ENCODE measurements around the gene IL18BP.
A peak's percentile ranks its signal among the peaks of the same experiment; 100 is the strongest.

IL18BP gene

DNA sequence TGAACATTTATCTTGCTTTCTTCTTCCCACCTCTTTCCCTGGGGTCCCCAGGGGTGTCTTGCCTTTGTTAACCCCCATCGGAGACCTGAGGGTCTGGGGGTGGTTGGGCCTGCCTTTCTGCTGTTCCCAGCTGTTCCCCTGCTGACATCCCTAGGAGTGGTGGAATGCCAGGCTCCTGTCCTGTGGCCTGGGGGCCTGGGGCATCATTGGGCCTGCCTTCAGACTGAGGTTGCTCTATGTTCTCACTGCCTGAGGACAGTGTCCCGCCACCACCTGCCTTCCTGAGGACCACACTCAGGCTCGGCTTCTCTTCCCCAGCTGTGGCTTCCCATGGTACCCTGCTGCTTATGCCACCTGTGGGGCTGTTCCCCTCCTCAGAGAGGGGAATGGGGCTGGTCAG, 1.1 kb upstream of the IL18BP start:
- ChIA-PET POLR2A (no interaction called here), CTCF (interaction anchor here (0.7 to 1.1 kb wide), 2 partner anchors 19 to 410 kb away, joined by 3 read pairs; no protein-coding TSS in a partner anchor)
- Histone ChIP-seq H3K9me3 (ENCODE audit: control insufficient read depth, insufficient read depth, low read depth, low read length) (no peaks in the 10 kb centered on the region), H3K4me3 (ENCODE audit: low read depth, low read length) (no peak overlapping the region), H3K4me1 (ENCODE audit: control insufficient read depth, insufficient read depth, low read length) (no peaks in the 10 kb centered on the region), H3K36me3 (ENCODE audit: control insufficient read depth in 2 of 2, insufficient read depth in 1 of 2, low read length in 2 of 2) (peaks cover 0 to 44% of the 10 kb centered on the region in 2 experiments; a peak in 1 of 3 replicates), H3K27ac (ENCODE audit: extremely low read depth, low read depth, low read length) (no peak overlapping the region)
- TF ChIP-seq, protein P1, sequence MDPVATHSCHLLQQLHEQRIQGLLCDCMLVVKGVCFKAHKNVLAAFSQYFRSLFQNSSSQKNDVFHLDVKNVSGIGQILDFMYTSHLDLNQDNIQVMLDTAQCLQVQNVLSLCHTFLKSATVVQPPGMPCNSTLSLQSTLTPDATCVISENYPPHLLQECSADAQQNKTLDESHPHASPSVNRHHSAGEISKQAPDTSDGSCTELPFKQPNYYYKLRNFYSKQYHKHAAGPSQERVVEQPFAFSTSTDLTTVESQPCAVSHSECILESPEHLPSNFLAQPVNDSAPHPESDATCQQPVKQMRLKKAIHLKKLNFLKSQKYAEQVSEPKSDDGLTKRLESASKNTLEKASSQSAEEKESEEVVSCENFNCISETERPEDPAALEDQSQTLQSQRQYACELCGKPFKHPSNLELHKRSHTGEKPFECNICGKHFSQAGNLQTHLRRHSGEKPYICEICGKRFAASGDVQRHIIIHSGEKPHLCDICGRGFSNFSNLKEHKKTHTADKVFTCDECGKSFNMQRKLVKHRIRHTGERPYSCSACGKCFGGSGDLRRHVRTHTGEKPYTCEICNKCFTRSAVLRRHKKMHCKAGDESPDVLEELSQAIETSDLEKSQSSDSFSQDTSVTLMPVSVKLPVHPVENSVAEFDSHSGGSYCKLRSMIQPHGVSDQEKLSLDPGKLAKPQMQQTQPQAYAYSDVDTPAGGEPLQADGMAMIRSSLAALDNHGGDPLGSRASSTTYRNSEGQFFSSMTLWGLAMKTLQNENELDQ (tag by site-specific recombination; IDR thresholded peaks at IDR 0.05; ENCODE audit: low read depth), result no peak
- TF ChIP-seq ZNF76 (tag by site-specific recombination; IDR thresholded peaks at IDR 0.05; ENCODE audit: borderline replicate concordance, low read depth) (no peak), ZNF561 (tag by site-specific recombination; IDR thresholded peaks at IDR 0.05; ENCODE audit: borderline replicate concordance) (no peak), SETDB1 (IDR thresholded peaks at IDR 0.05; ENCODE audit: insufficient read length, low read length) (no peak), ZNF621 (tag by site-specific recombination; IDR thresholded peaks at IDR 0.05) (no peak), ZNF335 (tag by site-specific recombination; conservative IDR thresholded peaks at IDR 0.05) (no peak)
- TF ChIP-seq, protein P2, sequence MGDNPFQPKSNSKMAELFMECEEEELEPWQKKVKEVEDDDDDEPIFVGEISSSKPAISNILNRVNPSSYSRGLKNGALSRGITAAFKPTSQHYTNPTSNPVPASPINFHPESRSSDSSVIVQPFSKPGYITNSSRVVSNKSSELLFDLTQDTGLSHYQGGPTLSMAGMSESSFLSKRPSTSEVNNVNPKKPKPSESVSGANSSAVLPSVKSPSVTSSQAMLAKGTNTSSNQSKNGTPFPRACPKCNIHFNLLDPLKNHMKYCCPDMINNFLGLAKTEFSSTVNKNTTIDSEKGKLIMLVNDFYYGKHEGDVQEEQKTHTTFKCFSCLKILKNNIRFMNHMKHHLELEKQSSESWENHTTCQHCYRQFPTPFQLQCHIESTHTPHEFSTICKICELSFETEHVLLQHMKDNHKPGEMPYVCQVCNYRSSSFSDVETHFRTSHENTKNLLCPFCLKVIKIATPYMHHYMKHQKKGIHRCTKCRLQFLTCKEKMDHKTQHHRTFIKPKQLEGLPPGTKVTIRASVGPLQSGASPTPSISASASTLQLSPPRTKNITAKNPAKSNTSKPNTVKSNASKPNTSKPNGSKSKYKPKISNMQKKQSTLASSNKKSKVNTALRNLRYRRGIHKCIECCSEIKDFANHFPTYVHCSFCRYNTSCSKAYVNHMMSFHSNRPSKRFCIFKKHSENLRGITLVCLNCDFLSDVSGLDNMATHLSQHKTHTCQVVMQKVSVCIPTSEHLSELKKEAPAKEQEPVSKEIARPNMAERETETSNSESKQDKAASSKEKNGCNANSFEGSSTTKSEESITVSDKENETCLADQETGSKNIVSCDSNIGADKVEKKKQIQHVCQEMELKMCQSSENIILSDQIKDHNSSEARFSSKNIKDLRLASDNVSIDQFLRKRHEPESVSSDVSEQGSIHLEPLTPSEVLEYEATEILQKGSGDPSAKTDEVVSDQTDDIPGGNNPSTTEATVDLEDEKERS (tag by site-specific recombination; IDR thresholded peaks at IDR 0.05), result no peak

DNA sequence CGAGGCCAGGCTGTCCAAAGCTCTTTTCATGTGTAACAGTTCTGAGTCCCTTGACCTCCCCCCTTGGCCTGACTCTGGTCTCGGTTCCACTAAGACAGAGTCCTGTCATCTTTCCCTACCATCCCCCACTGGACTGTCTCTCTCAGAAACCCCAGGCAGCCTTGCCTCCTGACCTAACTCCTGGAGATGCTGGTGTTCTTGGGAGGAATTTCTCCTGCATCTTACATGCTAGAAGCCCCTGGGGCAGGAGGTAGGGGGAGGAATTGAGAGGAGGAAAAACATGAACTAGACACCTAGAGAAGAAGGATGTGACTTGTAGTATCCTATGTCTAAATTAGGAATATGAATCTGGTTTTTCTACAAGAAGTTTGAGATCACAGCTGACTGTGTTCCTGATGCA, 648 bp upstream of the IL18BP start:
- Histone ChIP-seq H3K4me3 (ENCODE audit: low read depth, low read length) (no peak overlapping the region), H3K36me3 (ENCODE audit: control insufficient read depth in 2 of 2, insufficient read depth in 1 of 2, low read length in 2 of 2) (peaks cover 0 to 49% of the 10 kb centered on the region in 2 experiments; a peak in 1 of 3 replicates), H3K9me3 (ENCODE audit: control insufficient read depth, insufficient read depth, low read depth, low read length) (no peaks in the 10 kb centered on the region), H3K4me1 (ENCODE audit: control insufficient read depth, insufficient read depth, low read length) (no peaks in the 10 kb centered on the region), H3K27ac (ENCODE audit: extremely low read depth, low read depth, low read length) (no peak overlapping the region)
- CTCF ChIA-PET, result interaction anchor here (1.0 kb wide), 1 partner anchor 11 kb away, joined by 3 read pairs; no protein-coding TSS in a partner anchor
- TF ChIP-seq, protein P3, sequence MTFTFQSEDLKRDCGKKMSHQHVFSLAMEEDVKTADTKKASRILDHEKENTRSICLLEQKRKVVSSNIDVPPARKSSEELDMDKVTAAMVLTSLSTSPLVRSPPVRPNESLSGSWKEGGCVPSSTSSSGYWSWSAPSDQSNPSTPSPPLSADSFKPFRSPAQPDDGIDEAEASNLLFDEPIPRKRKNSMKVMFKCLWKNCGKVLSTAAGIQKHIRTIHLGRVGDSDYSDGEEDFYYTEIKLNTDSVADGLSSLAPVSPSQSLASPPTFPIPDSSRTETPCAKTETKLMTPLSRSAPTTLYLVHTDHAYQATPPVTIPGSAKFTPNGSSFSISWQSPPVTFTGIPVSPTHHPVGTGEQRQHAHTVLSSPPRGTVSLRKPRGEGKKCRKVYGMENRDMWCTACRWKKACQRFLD (tag by site-specific recombination; IDR thresholded peaks at IDR 0.05), result no peak
- TF ChIP-seq SP7 (tag by site-specific recombination; IDR thresholded peaks at IDR 0.05), result no peak
- TF ChIP-seq ZNF571 (tag by site-specific recombination; IDR thresholded peaks at IDR 0.05), result no peak
- TF ChIP-seq, protein P4, sequence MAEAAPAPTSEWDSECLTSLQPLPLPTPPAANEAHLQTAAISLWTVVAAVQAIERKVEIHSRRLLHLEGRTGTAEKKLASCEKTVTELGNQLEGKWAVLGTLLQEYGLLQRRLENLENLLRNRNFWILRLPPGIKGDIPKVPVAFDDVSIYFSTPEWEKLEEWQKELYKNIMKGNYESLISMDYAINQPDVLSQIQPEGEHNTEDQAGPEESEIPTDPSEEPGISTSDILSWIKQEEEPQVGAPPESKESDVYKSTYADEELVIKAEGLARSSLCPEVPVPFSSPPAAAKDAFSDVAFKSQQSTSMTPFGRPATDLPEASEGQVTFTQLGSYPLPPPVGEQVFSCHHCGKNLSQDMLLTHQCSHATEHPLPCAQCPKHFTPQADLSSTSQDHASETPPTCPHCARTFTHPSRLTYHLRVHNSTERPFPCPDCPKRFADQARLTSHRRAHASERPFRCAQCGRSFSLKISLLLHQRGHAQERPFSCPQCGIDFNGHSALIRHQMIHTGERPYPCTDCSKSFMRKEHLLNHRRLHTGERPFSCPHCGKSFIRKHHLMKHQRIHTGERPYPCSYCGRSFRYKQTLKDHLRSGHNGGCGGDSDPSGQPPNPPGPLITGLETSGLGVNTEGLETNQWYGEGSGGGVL (tag by site-specific recombination; IDR thresholded peaks at IDR 0.05), result no peak
- no peak for TF ChIP-seq ZNF155 (tag by site-specific recombination; IDR thresholded peaks at IDR 0.05)
- POLR2A ChIA-PET, result no interaction called here

DNA sequence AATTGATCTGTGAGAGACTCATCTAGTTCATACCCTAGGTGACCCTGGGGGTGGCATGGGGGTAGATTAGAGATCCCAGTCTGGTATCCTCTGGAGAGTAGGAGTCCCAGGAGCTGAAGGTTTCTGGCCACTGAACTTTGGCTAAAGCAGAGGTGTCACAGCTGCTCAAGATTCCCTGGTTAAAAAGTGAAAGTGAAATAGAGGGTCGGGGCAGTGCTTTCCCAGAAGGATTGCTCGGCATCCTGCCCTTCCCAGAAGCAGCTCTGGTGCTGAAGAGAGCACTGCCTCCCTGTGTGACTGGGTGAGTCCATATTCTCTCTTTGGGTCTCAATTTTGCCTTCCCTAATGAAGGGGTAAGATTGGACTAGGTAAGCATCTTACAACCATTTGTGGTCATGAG, 653 bp downstream of the IL18BP start:
- Histone ChIP-seq H3K27ac (ENCODE audit: extremely low read depth, low read depth, low read length) (no peak overlapping the region), H3K4me3 (ENCODE audit: low read depth, low read length) (no peak overlapping the region)
- POLR2A ChIA-PET, result interaction anchor here (0.6 to 1.8 kb wide), 2 partner anchors 15 to 16 kb away, joined by 3 to 4 read pairs; no protein-coding TSS in a partner anchor
- TF ChIP-seq GLI4 (tag by site-specific recombination; IDR thresholded peaks at IDR 0.05), result no peak
- TF ChIP-seq ZNF473 (tag by site-specific recombination; IDR thresholded peaks at IDR 0.05), result no peak
- TF ChIP-seq, protein P5, sequence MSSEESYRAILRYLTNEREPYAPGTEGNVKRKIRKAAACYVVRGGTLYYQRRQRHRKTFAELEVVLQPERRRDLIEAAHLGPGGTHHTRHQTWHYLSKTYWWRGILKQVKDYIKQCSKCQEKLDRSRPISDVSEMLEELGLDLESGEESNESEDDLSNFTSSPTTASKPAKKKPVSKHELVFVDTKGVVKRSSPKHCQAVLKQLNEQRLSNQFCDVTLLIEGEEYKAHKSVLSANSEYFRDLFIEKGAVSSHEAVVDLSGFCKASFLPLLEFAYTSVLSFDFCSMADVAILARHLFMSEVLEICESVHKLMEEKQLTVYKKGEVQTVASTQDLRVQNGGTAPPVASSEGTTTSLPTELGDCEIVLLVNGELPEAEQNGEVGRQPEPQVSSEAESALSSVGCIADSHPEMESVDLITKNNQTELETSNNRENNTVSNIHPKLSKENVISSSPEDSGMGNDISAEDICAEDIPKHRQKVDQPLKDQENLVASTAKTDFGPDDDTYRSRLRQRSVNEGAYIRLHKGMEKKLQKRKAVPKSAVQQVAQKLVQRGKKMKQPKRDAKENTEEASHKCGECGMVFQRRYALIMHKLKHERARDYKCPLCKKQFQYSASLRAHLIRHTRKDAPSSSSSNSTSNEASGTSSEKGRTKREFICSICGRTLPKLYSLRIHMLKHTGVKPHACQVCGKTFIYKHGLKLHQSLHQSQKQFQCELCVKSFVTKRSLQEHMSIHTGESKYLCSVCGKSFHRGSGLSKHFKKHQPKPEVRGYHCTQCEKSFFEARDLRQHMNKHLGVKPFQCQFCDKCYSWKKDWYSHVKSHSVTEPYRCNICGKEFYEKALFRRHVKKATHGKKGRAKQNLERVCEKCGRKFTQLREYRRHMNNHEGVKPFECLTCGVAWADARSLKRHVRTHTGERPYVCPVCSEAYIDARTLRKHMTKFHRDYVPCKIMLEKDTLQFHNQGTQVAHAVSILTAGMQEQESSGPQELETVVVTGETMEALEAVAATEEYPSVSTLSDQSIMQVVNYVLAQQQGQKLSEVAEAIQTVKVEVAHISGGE (tag by site-specific recombination; conservative IDR thresholded peaks at IDR 0.05; ENCODE audit: low read depth), result no peak
- no peak for TF ChIP-seq HOXD13 (CRISPR knock-in tag; IDR thresholded peaks at IDR 0.05; ENCODE audit: borderline replicate concordance)
- peak; percentile 20; the same call in 1 of the 2 replicates for TF ChIP-seq PRDM1 (tag by site-specific recombination; IDR thresholded peaks at IDR 0.05)

More for the DNA sequence above, 653 bp downstream of the IL18BP start:
- Histone ChIP-seq H3K9me3 (ENCODE audit: control insufficient read depth, insufficient read depth, low read depth, low read length) (no peaks in the 10 kb centered on the region), H3K36me3 (ENCODE audit: control insufficient read depth in 2 of 2, insufficient read depth in 1 of 2, low read length in 2 of 2) (peaks cover 0 to 62% of the 10 kb centered on the region in 2 experiments; a peak in 1 of 3 replicates), H3K4me1 (ENCODE audit: control insufficient read depth, insufficient read depth, low read length) (no peaks in the 10 kb centered on the region)
- CTCF ChIA-PET, result interaction anchor here (1.0 to 1.3 kb wide), 2 partner anchors 21 to 22 kb away, joined by 4 to 6 read pairs; no protein-coding TSS in a partner anchor
